A549 (cell line): Measurements from ENCODE around the gene ARHGEF7. TPM values are rescaled to one million over a fixed set of nuclear protein-coding genes. Genes with fewer than 3 reads are reported as not detected.
"Not testable (repeated sequence)": the region's sequence is repeated elsewhere in the genome, so short reads cannot be mapped to it uniquely, and the experiment has no call there.

ENCODE experiments used
- ATAC-seq, 2 experiments: fragments of 200-7000 bp in 1 of 2; fragments of >200 bp in 1 of 2; cut with Nextera tagmentation in 1 of 2; cut with Tn5 transposase in 1 of 2; 3 replicates each; pipeline versions ENCODE4 v1.8.0 to v1.9.1; 2018 to 2020; ENCODE audit warnings: mild to moderate bottlenecking in 1 of 2, moderate library complexity in 1 of 2
- CTCF ChIA-PET: fragments of 300-600 bp; sonication (Branson Sonifier 250); formaldehyde crosslinking; extraction: SDS; loops from one replicate; lab custom pipeline; 2021; ENCODE audit warnings: antibody characterized with exemption, inconsistent platforms; lab: Yijun Ruan, JAX
- POLR2A ChIA-PET: fragments of 350-600 bp; formaldehyde crosslinking; extraction: SDS; loops from one replicate; lab custom pipeline; 2021; ENCODE audit warnings: antibody characterized with exemption, inconsistent platforms; lab: Yijun Ruan, JAX
- DNase-seq, 2 experiments: peaks; one replicate each; pipeline versions ENCODE4 v3.0.0 to v3.0.0-alpha.2; 2011 to 2016; ENCODE audit warnings: low read depth in 1 of 2, low spot score in 1 of 2
- FAIRE-seq: peaks from 2 replicates; lab custom pipeline; 2011; peaks lifted over from hg19 to GRCh38; lab: Jason Lieb, UNC
- H3K27ac ChIP-seq, 2 experiments: fragments of >200 bp; sonication (Bioruptor Twin); formaldehyde crosslinking; 3 replicates each; pipeline ENCODE4 v1.5.1; 2016 to 2017
- H3K4me1 ChIP-seq: fragments of >200 bp; sonication (Bioruptor Twin); formaldehyde crosslinking; 3 replicates; pipeline ENCODE4 v1.6.1; 2016
- H3K4me2 ChIP-seq: fragments of >200 bp; sonication (Bioruptor Twin); formaldehyde crosslinking; 3 replicates; pipeline ENCODE4 v1.6.1; 2016
- H3K4me3 ChIP-seq: fragments of >200 bp; sonication (Bioruptor Twin); formaldehyde crosslinking; 3 replicates; pipeline ENCODE4 v1.5.1; 2016
- H3K9me3 ChIP-seq: fragments of >200 bp; sonication (Bioruptor Twin); formaldehyde crosslinking; 3 replicates; pipeline ENCODE4 v1.6.1; 2016
- CBX8 ChIP-seq: fragments of 200-600 bp; sonication (generic); IDR thresholded peaks from 2 replicates; pipeline ENCODE4 v1.6.1; 2016
- CHD4 ChIP-seq: fragments of 200-600 bp; sonication (generic); IDR thresholded peaks from 2 replicates; pipeline ENCODE4 v1.6.1; 2016; ENCODE audit warnings: antibody characterized with exemption, mild to moderate bottlenecking, borderline replicate concordance
- EHF ChIP-seq: fragments of 250-450 bp; sonication (Bioruptor Pico); IDR thresholded peaks from 2 replicates; pipeline ENCODE4 v1.5.0; 2020; ENCODE audit warnings: mild to moderate bottlenecking
- EHMT2 ChIP-seq: fragments of 200-600 bp; sonication (generic); IDR thresholded peaks from 2 replicates; pipeline ENCODE4 v1.6.1; 2016; ENCODE audit warnings: antibody characterized with exemption, low read depth, mild to moderate bottlenecking, moderate library complexity
- FOSL2 ChIP-seq, 2 experiments: fragments of 450-650 bp in 1 of 2; fragments of >200 bp in 1 of 2; sonication (Bioruptor Twin) in 1 of 2; formaldehyde crosslinking; IDR thresholded peaks; 2 replicates each; pipeline versions ENCODE4 v1.5.0 to v1.6.1; 2016 to 2020; ENCODE audit warnings: mild to moderate bottlenecking in 1 of 2, moderate library complexity in 1 of 2
- FOXS1 ChIP-seq: fragments of 250-450 bp; sonication (Bioruptor Pico); IDR thresholded peaks from 2 replicates; pipeline ENCODE4 v1.5.0; 2020; ENCODE audit warnings: mild to moderate bottlenecking, moderate library complexity
- GATA3 ChIP-seq: IDR thresholded peaks from 2 replicates; pipeline ENCODE4 v1.6.1; 2012; ENCODE audit warnings: borderline replicate concordance
- HOXA7 ChIP-seq: fragments of 250-450 bp; sonication (Bioruptor Pico); IDR thresholded peaks from 2 replicates; pipeline ENCODE4 v1.5.0; 2020; ENCODE audit warnings: mild to moderate bottlenecking, moderate library complexity
- HOXB13 ChIP-seq: fragments of 250-450 bp; sonication (Bioruptor Pico); IDR thresholded peaks from 2 replicates; pipeline ENCODE4 v1.5.0; 2020; ENCODE audit warnings: low read depth, mild to moderate bottlenecking, moderate library complexity
- JUN ChIP-seq, 2 experiments: fragments of >200 bp; sonication (Bioruptor Twin); formaldehyde crosslinking; IDR thresholded peaks; 2 replicates in 1 of 2; 3 replicates in 1 of 2; pipeline ENCODE4 v1.6.1; 2016 to 2017
- KDM1A ChIP-seq: fragments of 200-600 bp; sonication (generic); IDR thresholded peaks from 2 replicates; pipeline ENCODE4 v1.6.1; 2016; ENCODE audit warnings: low read depth, mild to moderate bottlenecking
- MAFK ChIP-seq: fragments of 450-650 bp; IDR thresholded peaks from 2 replicates; pipeline ENCODE4 v1.6.1; 2014; ENCODE audit not compliant: partially characterized antibody
- RAD21 ChIP-seq, 2 experiments: fragments of >200 bp in 1 of 2; sonication (Bioruptor Twin) in 1 of 2; formaldehyde crosslinking in 1 of 2; IDR thresholded peaks in 1 of 2; conservative IDR thresholded peaks in 1 of 2; 2 replicates in 1 of 2; 3 replicates in 1 of 2; pipeline ENCODE4 v1.6.1; 2012 to 2018; ENCODE audit warnings: inconsistent platforms in 1 of 2
- RCOR1 ChIP-seq: fragments of 150-350 bp; IDR thresholded peaks from 2 replicates; pipeline ENCODE4 v1.6.1; 2014; ENCODE audit warnings: antibody characterized with exemption, low read length, low read depth
- SMC3 ChIP-seq: fragments of >200 bp; sonication (Bioruptor Twin); formaldehyde crosslinking; IDR thresholded peaks from 3 replicates; pipeline ENCODE4 v1.6.1; 2018; ENCODE audit warnings: inconsistent platforms
- SREBF2 ChIP-seq: fragments of 450-650 bp; IDR thresholded peaks from 2 replicates; pipeline ENCODE4 v1.6.1; 2014; ENCODE audit warnings: mild to moderate bottlenecking, moderate library complexity
- TFCP2L1 ChIP-seq: fragments of 250-450 bp; sonication (Bioruptor Pico); IDR thresholded peaks from 2 replicates; pipeline ENCODE4 v1.5.0; 2021; ENCODE audit warnings: mild to moderate bottlenecking
- ZC3H11A ChIP-seq: fragments of 450-650 bp; IDR thresholded peaks from 2 replicates; pipeline ENCODE4 v1.6.1; 2014; ENCODE audit warnings: antibody characterized with exemption, mild to moderate bottlenecking
- WGBS: methylation state at CpG from one replicate; pipeline ENCODE4 v1.1.6; 2017; ENCODE audit errors: missing lambda C conversion rate; 5-methylcytosine and 5-hydroxymethylcytosine counted together
- polyA plus RNA-seq, 4 experiments: library from polyadenylated mRNA; depleted of rRNA in 3 of 4; stranded (reverse); fragments of >200 nt; fragmentation: RNase III in 1 of 4; extraction: RNeasy Plus Mini Kit Qiagen cat#74134 plus additional on column Dnase treatment in 1 of 4; gene quantifications; 2 replicates in 3 of 4; 3 replicates in 1 of 4; pipeline ENCODE4 v1.2.3, GENCODE V29; 2011 to 2017
- TF ChIP-seq, protein P1 (sequence below): fragments of >200 bp; sonication (Bioruptor Twin); formaldehyde crosslinking; IDR thresholded peaks from 3 replicates; pipeline ENCODE4 v1.5.1; 2016
- TF ChIP-seq, protein P2 (sequence below): fragments of >200 bp; sonication (Bioruptor Twin); formaldehyde crosslinking; IDR thresholded peaks from 3 replicates; pipeline ENCODE4 v1.6.1; 2016
- TF ChIP-seq, protein P3 (sequence below): fragments of 450-650 bp; IDR thresholded peaks from 2 replicates; pipeline ENCODE4 v1.6.1; 2014; ENCODE audit warnings: antibody characterized with exemption
- TF ChIP-seq, protein P4 (sequence below): fragments of 250-450 bp; sonication (Bioruptor Pico); IDR thresholded peaks from 2 replicates; pipeline ENCODE4 v1.5.0; 2020; ENCODE audit warnings: low read depth, mild to moderate bottlenecking, moderate library complexity
- TF ChIP-seq, protein P5 (sequence below): IDR thresholded peaks from 2 replicates; pipeline ENCODE4 v1.6.1; 2012; ENCODE audit warnings: low read depth, borderline replicate concordance

Gene ARHGEF7
- polyA plus RNA-seq, 2 of the 4 experiments (the other 2 are of a cell fraction) = 21.1 to 23.1 TPM

DNA sequence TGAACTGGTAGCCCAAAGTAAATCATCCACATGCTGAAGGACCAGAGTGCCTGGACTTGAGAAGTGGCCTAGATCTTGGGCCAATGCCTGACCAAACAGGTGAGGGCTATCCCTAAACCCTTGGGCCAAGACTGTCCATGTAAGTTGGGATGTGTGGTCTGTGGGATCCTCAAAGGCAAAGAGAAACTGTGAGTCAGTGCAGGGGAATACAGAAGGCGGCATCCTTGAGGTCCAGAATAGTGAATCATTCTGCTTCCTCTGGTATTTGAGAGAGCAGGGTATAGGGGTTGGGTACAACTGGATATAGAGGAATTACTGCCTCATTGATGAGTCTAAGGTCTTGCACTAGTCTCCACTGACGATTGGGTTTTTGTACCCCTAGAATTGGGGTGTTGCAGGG, 79.5 kb downstream of the ARHGEF7 start:
- H3K4me2 ChIP-seq, FAIRE-seq, ATAC-seq: not testable (repeated sequence)

DNA sequence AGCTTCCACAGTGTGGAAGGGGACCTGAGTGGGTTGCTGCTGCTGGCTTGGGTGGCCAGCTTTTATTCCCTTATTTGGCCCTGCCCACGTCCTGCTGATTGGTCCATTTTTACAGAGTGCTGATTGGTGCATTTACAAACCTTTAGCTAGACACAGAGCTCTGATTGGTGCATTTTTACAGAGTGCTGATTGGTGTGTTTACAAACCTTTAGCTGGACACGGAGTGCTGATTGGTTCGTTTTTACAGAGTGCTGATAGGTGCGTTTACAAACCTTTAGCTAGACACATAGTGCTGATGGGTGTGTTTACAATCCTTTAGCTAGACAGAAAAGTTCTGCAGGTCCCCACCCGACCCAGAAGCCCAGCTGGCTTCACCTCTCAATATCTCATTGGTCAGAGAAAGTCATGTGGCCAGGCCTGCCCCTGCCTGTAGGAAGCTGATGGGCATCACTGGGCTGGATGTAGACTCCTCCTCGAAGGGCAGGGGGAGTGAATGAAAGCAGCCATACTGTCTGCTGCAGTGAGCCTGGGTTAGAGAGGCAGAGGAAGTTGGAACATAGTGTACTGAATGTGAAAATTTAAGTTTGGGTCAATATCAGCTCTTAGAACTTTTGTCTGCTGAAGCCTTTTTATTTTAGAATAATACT, 83.7 kb downstream of the ARHGEF7 start:
- DNase-seq, ATAC-seq, POLR2A ChIA-PET, H3K4me1 ChIP-seq, H3K4me3 ChIP-seq, H3K9me3 ChIP-seq, H3K4me2 ChIP-seq, FAIRE-seq, H3K27ac ChIP-seq: not testable (repeated sequence)
- CTCF ChIA-PET = interaction anchor here (0.6 to 0.9 kb wide), 3 partner anchors 17 to 491 kb away, joined by 3 to 5 read pairs (median 4); no protein-coding TSS in a partner anchor
- WGBS = 92% methylated on average over 6 of the region's 6 CpGs

More for the DNA sequence above, 79.5 kb downstream of the ARHGEF7 start:
- 0% methylated on average over 2 of the region's 2 CpGs for WGBS
- POLR2A ChIA-PET, H3K4me3 ChIP-seq, H3K4me1 ChIP-seq, H3K9me3 ChIP-seq, CTCF ChIA-PET: not testable (repeated sequence)
- peak in 1 of 2 experiments; percentile 27 for DNase-seq
- peak overlapping the region in 1 of 2 experiments; percentile 32; a peak in 1 of 6 replicates for H3K27ac ChIP-seq

DNA sequence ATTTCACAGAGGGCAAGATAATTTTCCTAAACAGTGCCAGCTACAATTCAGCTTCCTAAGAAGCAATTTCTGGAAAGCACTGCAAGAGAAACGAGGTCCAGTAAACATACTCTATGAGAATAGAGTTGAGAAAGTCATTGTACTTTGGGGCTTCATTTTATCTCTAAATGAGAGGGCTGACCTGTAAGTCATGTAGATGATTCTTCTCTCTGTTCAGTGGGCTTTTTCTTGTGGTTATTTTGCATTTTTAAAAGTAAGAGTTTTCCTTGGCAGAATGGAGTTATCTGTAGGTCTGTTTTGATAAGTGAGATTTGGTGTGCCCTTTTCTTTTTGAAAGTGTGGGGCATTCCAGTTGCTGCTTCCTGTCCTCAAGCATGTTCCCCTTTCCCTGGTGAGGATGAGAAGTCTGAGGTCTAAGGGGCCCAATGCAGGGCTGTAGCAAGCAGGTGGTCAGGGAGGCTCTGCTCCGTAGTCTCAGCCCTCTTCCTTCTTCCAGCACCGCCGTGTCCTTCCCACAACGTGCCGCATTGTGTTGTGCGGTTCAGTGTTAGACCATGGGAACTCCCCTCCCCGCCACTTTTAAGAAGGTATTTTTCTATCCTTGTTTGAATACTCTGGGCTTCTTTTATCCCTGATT, 86.3 kb downstream of the ARHGEF7 start:
- Histone ChIP-seq H3K9me3 (no peaks in the 10 kb centered on the region), H3K27ac (no peak overlapping the region), H3K4me1 (0 out of 3 replicates have a peak, but pooled peaks cover 5% of the 10 kb centered on the region), H3K4me3 (no peak overlapping the region), H3K4me2 (no peak overlapping the region)
- POLR2A ChIA-PET = no interaction called here
- TF ChIP-seq FOSL2 (IDR thresholded peaks at IDR 0.05) (no peak), FOSL2 (CRISPR knock-in tag; IDR thresholded peaks at IDR 0.05) (no peak), KDM1A (no peak), CBX8 (no peak), ZC3H11A (no peak), RAD21 (conservative IDR thresholded peaks at IDR 0.05 in 1 of 2, IDR thresholded peaks at IDR 0.05 in 1 of 2) (no peak), FOXS1 (no peak), RCOR1 (no peak), TFCP2L1 (CRISPR knock-in tag) (no peak), SREBF2 (no peak), CHD4 (no peak), JUN (IDR thresholded peaks at IDR 0.05) (no peak), SMC3 (no peak)
- TF ChIP-seq, protein P1, sequence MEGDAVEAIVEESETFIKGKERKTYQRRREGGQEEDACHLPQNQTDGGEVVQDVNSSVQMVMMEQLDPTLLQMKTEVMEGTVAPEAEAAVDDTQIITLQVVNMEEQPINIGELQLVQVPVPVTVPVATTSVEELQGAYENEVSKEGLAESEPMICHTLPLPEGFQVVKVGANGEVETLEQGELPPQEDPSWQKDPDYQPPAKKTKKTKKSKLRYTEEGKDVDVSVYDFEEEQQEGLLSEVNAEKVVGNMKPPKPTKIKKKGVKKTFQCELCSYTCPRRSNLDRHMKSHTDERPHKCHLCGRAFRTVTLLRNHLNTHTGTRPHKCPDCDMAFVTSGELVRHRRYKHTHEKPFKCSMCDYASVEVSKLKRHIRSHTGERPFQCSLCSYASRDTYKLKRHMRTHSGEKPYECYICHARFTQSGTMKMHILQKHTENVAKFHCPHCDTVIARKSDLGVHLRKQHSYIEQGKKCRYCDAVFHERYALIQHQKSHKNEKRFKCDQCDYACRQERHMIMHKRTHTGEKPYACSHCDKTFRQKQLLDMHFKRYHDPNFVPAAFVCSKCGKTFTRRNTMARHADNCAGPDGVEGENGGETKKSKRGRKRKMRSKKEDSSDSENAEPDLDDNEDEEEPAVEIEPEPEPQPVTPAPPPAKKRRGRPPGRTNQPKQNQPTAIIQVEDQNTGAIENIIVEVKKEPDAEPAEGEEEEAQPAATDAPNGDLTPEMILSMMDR = no peak
- TF ChIP-seq, protein P2, sequence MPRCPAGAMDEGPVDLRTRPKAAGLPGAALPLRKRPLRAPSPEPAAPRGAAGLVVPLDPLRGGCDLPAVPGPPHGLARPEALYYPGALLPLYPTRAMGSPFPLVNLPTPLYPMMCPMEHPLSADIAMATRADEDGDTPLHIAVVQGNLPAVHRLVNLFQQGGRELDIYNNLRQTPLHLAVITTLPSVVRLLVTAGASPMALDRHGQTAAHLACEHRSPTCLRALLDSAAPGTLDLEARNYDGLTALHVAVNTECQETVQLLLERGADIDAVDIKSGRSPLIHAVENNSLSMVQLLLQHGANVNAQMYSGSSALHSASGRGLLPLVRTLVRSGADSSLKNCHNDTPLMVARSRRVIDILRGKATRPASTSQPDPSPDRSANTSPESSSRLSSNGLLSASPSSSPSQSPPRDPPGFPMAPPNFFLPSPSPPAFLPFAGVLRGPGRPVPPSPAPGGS = no peak
- DNase-seq (no peak), ATAC-seq (no peak), FAIRE-seq (no peak)
- WGBS = 97% methylated on average over 8 of the region's 8 CpGs
- CTCF ChIA-PET = no interaction called here

DNA sequence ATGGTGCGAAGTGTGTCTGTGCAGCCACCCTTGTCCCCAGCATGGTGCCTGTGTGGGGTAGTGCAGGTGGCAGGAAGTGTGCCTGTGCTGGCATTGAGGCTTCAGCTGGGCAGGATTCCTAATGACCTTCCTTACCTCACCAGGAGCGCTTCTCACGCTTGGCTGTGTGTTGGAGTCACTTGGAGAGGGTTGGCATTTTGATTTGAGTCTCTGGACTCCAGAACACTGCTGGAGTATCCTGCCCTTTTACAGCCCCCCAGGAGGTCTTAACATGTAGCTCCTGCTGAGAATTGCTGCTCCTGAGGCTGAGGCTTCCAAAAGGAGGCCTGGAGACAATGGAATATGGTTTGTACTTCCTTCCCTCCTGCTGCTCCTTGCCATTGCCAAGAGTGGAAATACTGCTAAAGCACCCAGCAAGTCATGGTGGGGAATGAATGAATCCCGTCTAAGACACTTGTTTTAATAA, 87.1 kb downstream of the ARHGEF7 start:
- H3K4me3 ChIP-seq = no peak overlapping the region
- ATAC-seq (no peak), FAIRE-seq (no peak), DNase-seq (no peak)
- no peaks in the 10 kb centered on the region for H3K9me3 ChIP-seq
- ChIA-PET POLR2A (no interaction called here), CTCF (no interaction called here)
- no peak overlapping the region for H3K27ac ChIP-seq
- 0 out of 3 replicates have a peak, but pooled peaks cover 5% of the 10 kb centered on the region for H3K4me1 ChIP-seq
- WGBS = 96% methylated on average over 4 of the region's 4 CpGs
- no peak overlapping the region for H3K4me2 ChIP-seq
- TF ChIP-seq ZC3H11A (no peak), SMC3 (no peak), EHMT2 (no peak), MAFK (no peak), CBX8 (no peak), HOXB13 (CRISPR knock-in tag) (no peak), EHF (CRISPR knock-in tag) (no peak), FOXS1 (no peak), GATA3 (no peak), HOXA7 (CRISPR knock-in tag) (no peak), FOSL2 (IDR thresholded peaks at IDR 0.05) (no peak), FOSL2 (CRISPR knock-in tag; IDR thresholded peaks at IDR 0.05) (no peak)
- TF ChIP-seq, protein P3, sequence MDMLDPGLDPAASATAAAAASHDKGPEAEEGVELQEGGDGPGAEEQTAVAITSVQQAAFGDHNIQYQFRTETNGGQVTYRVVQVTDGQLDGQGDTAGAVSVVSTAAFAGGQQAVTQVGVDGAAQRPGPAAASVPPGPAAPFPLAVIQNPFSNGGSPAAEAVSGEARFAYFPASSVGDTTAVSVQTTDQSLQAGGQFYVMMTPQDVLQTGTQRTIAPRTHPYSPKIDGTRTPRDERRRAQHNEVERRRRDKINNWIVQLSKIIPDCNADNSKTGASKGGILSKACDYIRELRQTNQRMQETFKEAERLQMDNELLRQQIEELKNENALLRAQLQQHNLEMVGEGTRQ = no peak
- TF ChIP-seq, protein P4, sequence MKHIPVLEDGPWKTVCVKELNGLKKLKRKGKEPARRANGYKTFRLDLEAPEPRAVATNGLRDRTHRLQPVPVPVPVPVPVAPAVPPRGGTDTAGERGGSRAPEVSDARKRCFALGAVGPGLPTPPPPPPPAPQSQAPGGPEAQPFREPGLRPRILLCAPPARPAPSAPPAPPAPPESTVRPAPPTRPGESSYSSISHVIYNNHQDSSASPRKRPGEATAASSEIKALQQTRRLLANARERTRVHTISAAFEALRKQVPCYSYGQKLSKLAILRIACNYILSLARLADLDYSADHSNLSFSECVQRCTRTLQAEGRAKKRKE (CRISPR knock-in tag) = no peak
- TF ChIP-seq, protein P5, sequence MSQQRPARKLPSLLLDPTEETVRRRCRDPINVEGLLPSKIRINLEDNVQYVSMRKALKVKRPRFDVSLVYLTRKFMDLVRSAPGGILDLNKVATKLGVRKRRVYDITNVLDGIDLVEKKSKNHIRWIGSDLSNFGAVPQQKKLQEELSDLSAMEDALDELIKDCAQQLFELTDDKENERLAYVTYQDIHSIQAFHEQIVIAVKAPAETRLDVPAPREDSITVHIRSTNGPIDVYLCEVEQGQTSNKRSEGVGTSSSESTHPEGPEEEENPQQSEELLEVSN = no peak
